DOHH2 (cell line): Measurements from ENCODE around the gene KCNH3.

Experiments
- H3F3A ChIP-seq: fragments of 200-600 bp; sonication (generic), shearing (Covaris generic); 2 replicates; pipeline ENCODE4 v1.6.0; 2016; ENCODE audit warnings: antibody characterized with exemption, mild to moderate bottlenecking; ENCODE audit not compliant: control insufficient read depth, insufficient read depth
- H3K27ac ChIP-seq: fragments of 200-600 bp; sonication (generic); 2 replicates; pipeline ENCODE4 v1.5.1; 2014; ENCODE audit warnings: low read depth, mild to moderate bottlenecking, low read length, moderate library complexity
- H3K27me3 ChIP-seq: fragments of 200-600 bp; sonication (generic); 2 replicates; pipeline ENCODE4 v1.6.1; 2014; ENCODE audit warnings: mild to moderate bottlenecking, low read length, mixed read lengths; ENCODE audit not compliant: control insufficient read depth
- H3K36me3 ChIP-seq: fragments of 200-600 bp; sonication (generic); 2 replicates; pipeline ENCODE4 v1.6.1; 2014; ENCODE audit warnings: mild to moderate bottlenecking, low read length, moderate library complexity, mixed read lengths; ENCODE audit not compliant: control insufficient read depth
- H3K4me1 ChIP-seq: fragments of 200-600 bp; sonication (generic); 2 replicates; pipeline ENCODE4 v1.6.1; 2014; ENCODE audit warnings: mild to moderate bottlenecking, low read length, mixed read lengths; ENCODE audit not compliant: control insufficient read depth
- H3K4me2 ChIP-seq: fragments of 200-600 bp; sonication (generic); 2 replicates; pipeline ENCODE4 v1.6.0; 2014; ENCODE audit warnings: mild to moderate bottlenecking, low read length, moderate library complexity
- H3K4me3 ChIP-seq: fragments of 200-600 bp; sonication (generic); 2 replicates; pipeline ENCODE4 v1.5.1; 2014; ENCODE audit warnings: mild to moderate bottlenecking, low read length, mixed read lengths
- H3K79me2 ChIP-seq: fragments of 200-600 bp; sonication (generic); 2 replicates; pipeline ENCODE4 v1.6.1; 2014; ENCODE audit warnings: mild to moderate bottlenecking, low read length, mixed read lengths; ENCODE audit not compliant: control insufficient read depth
- H3K9me2 ChIP-seq: fragments of 200-600 bp; sonication (generic); replicated peaks from 2 replicates; pipeline ENCODE4 v1.6.1; 2014; ENCODE audit warnings: mild to moderate bottlenecking, low read length, mixed read lengths; ENCODE audit not compliant: control insufficient read depth
- H3K9me3 ChIP-seq: fragments of 200-600 bp; sonication (generic); 2 replicates; pipeline ENCODE4 v1.6.1; 2014; ENCODE audit warnings: antibody characterized with exemption, low read length, mixed read lengths; ENCODE audit not compliant: control insufficient read depth, insufficient read depth
- H4K20me1 ChIP-seq: fragments of 200-600 bp; sonication (generic); 2 replicates; pipeline ENCODE4 v1.6.0; 2014; ENCODE audit warnings: low read depth, mild to moderate bottlenecking, antibody characterized with exemption, low read length, moderate library complexity; ENCODE audit not compliant: control insufficient read depth, insufficient read depth
- EZH2phosphoT487 ChIP-seq: fragments of 200-600 bp; sonication (generic); IDR thresholded peaks from 2 replicates; pipeline ENCODE4 v1.6.1; 2017; ENCODE audit warnings: borderline replicate concordance, mild to moderate bottlenecking, antibody characterized with exemption, low read length, moderate library complexity, mixed read lengths
- TF ChIP-seq, protein P1 (sequence below): fragments of 200-600 bp; sonication (generic); IDR thresholded peaks from one replicate; pipeline ENCODE4 v1.5.1; 2014; ENCODE audit warnings: antibody characterized with exemption, mild to moderate bottlenecking, low read depth, low read length; ENCODE audit not compliant: poor library complexity, severe bottlenecking

KCNH3 gene

DNA sequence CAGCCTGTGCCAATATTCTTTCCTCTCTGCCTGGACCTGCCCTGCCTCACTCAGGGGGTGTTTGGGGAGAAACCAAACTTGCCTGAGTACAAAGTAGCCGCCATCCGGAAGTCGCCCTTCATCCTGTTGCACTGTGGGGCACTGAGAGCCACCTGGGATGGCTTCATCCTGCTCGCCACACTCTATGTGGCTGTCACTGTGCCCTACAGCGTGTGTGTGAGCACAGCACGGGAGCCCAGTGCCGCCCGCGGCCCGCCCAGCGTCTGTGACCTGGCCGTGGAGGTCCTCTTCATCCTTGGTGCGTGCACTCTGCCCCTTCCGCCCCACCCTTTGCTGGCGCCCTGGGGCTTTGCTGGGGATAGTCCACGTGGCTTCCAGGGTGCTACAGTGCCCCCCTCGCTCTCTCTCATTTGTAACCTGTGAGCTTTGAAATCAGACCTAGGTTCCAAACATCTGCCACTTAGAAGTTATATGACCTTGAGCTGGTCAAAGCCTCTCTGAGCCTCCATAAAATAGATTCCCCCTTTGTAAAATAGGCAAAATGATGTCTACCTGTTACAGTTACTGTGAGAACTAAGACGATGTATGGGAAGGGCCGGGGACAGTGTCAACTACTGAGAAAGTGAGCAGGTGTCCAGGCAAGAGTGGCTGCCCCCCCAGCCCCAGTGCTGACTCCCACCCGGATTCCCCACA is 4.5 kb downstream of the KCNH3 start:
- Histone ChIP-seq H3K27me3 (peaks cover 10% of the 10 kb centered on the region), H3K4me1 (peaks cover 50% of the 10 kb centered on the region), H3K79me2 (no peaks in the 10 kb centered on the region), H3K27ac (no peak overlapping the region), H3K9me3 (no peaks in the 10 kb centered on the region), H3K4me2 (no peak overlapping the region), H3K9me2 (no peaks in the 10 kb centered on the region), H3K36me3 (no peaks in the 10 kb centered on the region), H3F3A (no peaks in the 10 kb centered on the region), H3K4me3 (no peak overlapping the region), H4K20me1 (no peaks in the 10 kb centered on the region)
- TF ChIP-seq, protein P1, sequence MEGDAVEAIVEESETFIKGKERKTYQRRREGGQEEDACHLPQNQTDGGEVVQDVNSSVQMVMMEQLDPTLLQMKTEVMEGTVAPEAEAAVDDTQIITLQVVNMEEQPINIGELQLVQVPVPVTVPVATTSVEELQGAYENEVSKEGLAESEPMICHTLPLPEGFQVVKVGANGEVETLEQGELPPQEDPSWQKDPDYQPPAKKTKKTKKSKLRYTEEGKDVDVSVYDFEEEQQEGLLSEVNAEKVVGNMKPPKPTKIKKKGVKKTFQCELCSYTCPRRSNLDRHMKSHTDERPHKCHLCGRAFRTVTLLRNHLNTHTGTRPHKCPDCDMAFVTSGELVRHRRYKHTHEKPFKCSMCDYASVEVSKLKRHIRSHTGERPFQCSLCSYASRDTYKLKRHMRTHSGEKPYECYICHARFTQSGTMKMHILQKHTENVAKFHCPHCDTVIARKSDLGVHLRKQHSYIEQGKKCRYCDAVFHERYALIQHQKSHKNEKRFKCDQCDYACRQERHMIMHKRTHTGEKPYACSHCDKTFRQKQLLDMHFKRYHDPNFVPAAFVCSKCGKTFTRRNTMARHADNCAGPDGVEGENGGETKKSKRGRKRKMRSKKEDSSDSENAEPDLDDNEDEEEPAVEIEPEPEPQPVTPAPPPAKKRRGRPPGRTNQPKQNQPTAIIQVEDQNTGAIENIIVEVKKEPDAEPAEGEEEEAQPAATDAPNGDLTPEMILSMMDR = no peak
- no peak for TF ChIP-seq EZH2phosphoT487

- no peaks in the 10 kb centered on the region for H3K9me3 ChIP-seq
- H3K4me2 ChIP-seq = no peak overlapping the region; the same call in 1 of the 2 replicates
- H3K36me3 ChIP-seq = no peaks in the 10 kb centered on the region
- no peaks in the 10 kb centered on the region for H3K79me2 ChIP-seq
- TF ChIP-seq, protein P1 = no peak
- TF ChIP-seq EZH2phosphoT487 = no peak
- no peaks in the 10 kb centered on the region for H4K20me1 ChIP-seq
- no peaks in the 10 kb centered on the region for H3K9me2 ChIP-seq
- H3K27ac ChIP-seq = no peak overlapping the region
- H3K27me3 ChIP-seq = peaks cover 16% of the 10 kb centered on the region
- peaks cover 58% of the 10 kb centered on the region for H3K4me1 ChIP-seq
- no peaks in the 10 kb centered on the region for H3F3A ChIP-seq
- H3K4me3 ChIP-seq = no peak overlapping the region
Observed at GRCh38 chr12:49543914-49544815, 5.3 kb downstream of the KCNH3 start.

DNA sequence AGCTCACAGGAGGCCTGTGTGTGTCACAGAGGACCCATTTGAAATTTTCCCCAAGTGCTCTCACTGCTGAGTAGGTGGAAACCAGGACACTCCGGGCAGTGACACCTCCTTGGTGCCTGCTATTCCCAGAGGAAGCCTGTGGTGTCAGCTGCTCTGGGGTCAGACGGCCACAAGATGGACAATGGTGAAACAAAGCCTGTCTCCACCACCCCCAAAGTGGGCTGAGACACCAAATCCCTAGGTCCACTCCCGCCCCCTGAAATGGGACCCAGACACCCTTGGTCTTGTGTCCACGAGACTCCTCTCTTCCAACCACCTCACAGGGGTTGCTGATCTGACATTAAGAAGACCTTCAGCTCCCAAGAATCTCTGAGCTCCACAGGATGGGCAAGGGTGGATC is 7.0 kb downstream of the KCNH3 start:
- H3K36me3 ChIP-seq = no peaks in the 10 kb centered on the region

More for the DNA sequence above, 7.0 kb downstream of the KCNH3 start:
- H3K4me1 ChIP-seq = peaks cover 58% of the 10 kb centered on the region
- H3K27me3 ChIP-seq = peaks cover 10% of the 10 kb centered on the region; the same call in 1 of the 2 replicates
- H4K20me1 ChIP-seq = no peaks in the 10 kb centered on the region
- H3K9me3 ChIP-seq = no peaks in the 10 kb centered on the region
- H3K27ac ChIP-seq = no peak overlapping the region
- no peaks in the 10 kb centered on the region for H3K79me2 ChIP-seq
- no peaks in the 10 kb centered on the region for H3F3A ChIP-seq
- no peak overlapping the region for H3K4me3 ChIP-seq
- H3K4me2 ChIP-seq = no peak overlapping the region
- H3K9me2 ChIP-seq = no peaks in the 10 kb centered on the region
- TF ChIP-seq, protein P1 = no peak
- TF ChIP-seq EZH2phosphoT487 = no peak
